IMR-90 (cell line): ENCODE results near the gene TRIO. TPM values are rescaled to one million over a fixed set of nuclear protein-coding genes. Genes with fewer than 3 reads are reported as not detected.
A peak's percentile ranks its signal among the peaks of the same experiment; 100 is the strongest.

ENCODE experiments used
- ATAC-seq: fragments of 200-7000 bp; cut with Tn5 transposase; 2 replicates; pipeline ENCODE4 v1.9.1; 2020; ENCODE audit warnings: low read depth, mild to moderate bottlenecking, moderate library complexity
- BruUV-seq: library from RNA; stranded (reverse); fragments of 400-500 nt; replicated peaks from 2 replicates; lab custom pipeline; 2021; lab: Mats Ljungman, UMichigan
- CTCF ChIA-PET: fragments of 300-600 bp; formaldehyde crosslinking; extraction: SDS; loops from one replicate; lab custom pipeline; 2021; ENCODE audit warnings: antibody characterized with exemption; lab: Yijun Ruan, JAX
- POLR2A ChIA-PET: fragments of 300-600 bp; sonication (Branson Sonifier 250); formaldehyde crosslinking; loops from one replicate; lab custom pipeline; 2022; ENCODE audit warnings: antibody characterized with exemption; ENCODE audit not compliant: unreplicated experiment; lab: Charles Lee
- DNase-seq: peaks from one replicate; pipeline ENCODE4 v3.0.0; 2013
- H2AFZ ChIP-seq: replicated peaks from 2 replicates; pipeline ENCODE3; 2013; ENCODE audit warnings: low read length, mild to moderate bottlenecking; ENCODE audit not compliant: poor library complexity
- H2AK5ac ChIP-seq: 2 replicates; pipeline ENCODE4 v1.6.1; 2013; ENCODE audit warnings: low read depth, low read length, inconsistent platforms
- H2AK9ac ChIP-seq: replicated peaks from 2 replicates; pipeline ENCODE3; 2013; ENCODE audit warnings: mild to moderate bottlenecking, low read depth, low read length, moderate library complexity; ENCODE audit not compliant: poor library complexity
- H2BK120ac ChIP-seq: 2 replicates; pipeline ENCODE4 v1.6.1; 2013; ENCODE audit warnings: low read depth, low read length, inconsistent platforms
- H2BK15ac ChIP-seq: 3 replicates; pipeline ENCODE4 v1.6.1; 2013; ENCODE audit warnings: low read depth, low read length, inconsistent platforms
- H2BK20ac ChIP-seq: 2 replicates; pipeline ENCODE4 v1.6.1; 2013; ENCODE audit warnings: low read depth, mild to moderate bottlenecking, inconsistent platforms, low read length, moderate library complexity
- H2BK5ac ChIP-seq: 2 replicates; pipeline ENCODE4 v1.6.1; 2013; ENCODE audit warnings: mild to moderate bottlenecking, low read depth, low read length, inconsistent platforms; ENCODE audit not compliant: poor library complexity, severe bottlenecking
- H3K14ac ChIP-seq: replicated peaks from 2 replicates; pipeline ENCODE4 v1.6.1; 2013; ENCODE audit warnings: low read depth, low read length, inconsistent platforms
- H3K18ac ChIP-seq: 2 replicates; pipeline ENCODE4 v1.6.1; 2013; ENCODE audit warnings: low read depth, low read length, control low read depth
- H3K23ac ChIP-seq: 2 replicates; pipeline ENCODE4 v1.6.1; 2013; ENCODE audit warnings: low read depth, low read length, inconsistent platforms
- H3K27ac ChIP-seq: 2 replicates; pipeline ENCODE4 v1.5.1; 2013; ENCODE audit warnings: mild to moderate bottlenecking, control low read depth, low read length; ENCODE audit not compliant: insufficient read depth
- H3K27me3 ChIP-seq: 2 replicates; pipeline ENCODE4 v1.6.1; 2013; ENCODE audit warnings: low read length; ENCODE audit not compliant: control insufficient read depth, insufficient read depth
- H3K36me3 ChIP-seq: 2 replicates; pipeline ENCODE4 v1.6.1; 2013; ENCODE audit warnings: low read length, mixed read lengths; ENCODE audit not compliant: control insufficient read depth, insufficient read depth
- H3K4ac ChIP-seq: 2 replicates; pipeline ENCODE4 v1.6.1; 2013; ENCODE audit warnings: low read depth, low read length, inconsistent platforms
- H3K4me1 ChIP-seq: 2 replicates; pipeline ENCODE4 v1.6.1; 2013; ENCODE audit warnings: low read length, mixed read lengths; ENCODE audit not compliant: control insufficient read depth, insufficient read depth
- H3K4me2 ChIP-seq: 2 replicates; pipeline ENCODE4 v1.6.1; 2013; ENCODE audit warnings: low read depth, mild to moderate bottlenecking, control low read depth, low read length, moderate library complexity
- H3K4me3 ChIP-seq: 2 replicates; pipeline ENCODE4 v1.5.1; 2013; ENCODE audit warnings: low read depth, mild to moderate bottlenecking, control low read depth, low read length, moderate library complexity; ENCODE audit not compliant: insufficient read depth
- H3K56ac ChIP-seq: 2 replicates; pipeline ENCODE4 v1.6.1; 2013; ENCODE audit warnings: low read length, inconsistent platforms; ENCODE audit not compliant: insufficient read depth; ENCODE audit errors: extremely low read depth
- H3K79me1 ChIP-seq, 2 experiments: 2 replicates each; pipeline ENCODE4 v1.6.1; 2013; ENCODE audit warnings: low read length in 2 of 2, inconsistent platforms in 1 of 2, low read depth in 1 of 2
- H3K9ac ChIP-seq: 2 replicates; pipeline ENCODE4 v1.6.1; 2013; ENCODE audit warnings: low read depth, low read length, control low read depth
- H3K9me1 ChIP-seq: 2 replicates; pipeline ENCODE4 v1.6.1; 2013; ENCODE audit warnings: low read length, inconsistent platforms; ENCODE audit not compliant: insufficient read depth
- H3K9me3 ChIP-seq: 2 replicates; pipeline ENCODE4 v1.6.1; 2013; ENCODE audit warnings: low read length; ENCODE audit not compliant: control insufficient read depth, insufficient read depth
- H4K20me1 ChIP-seq: 2 replicates; pipeline ENCODE4 v1.6.1; 2013; ENCODE audit warnings: low read length, inconsistent platforms; ENCODE audit not compliant: insufficient read depth
- H4K5ac ChIP-seq: 2 replicates; pipeline ENCODE4 v1.6.1; 2013; ENCODE audit warnings: mild to moderate bottlenecking, low read depth, low read length, control low read depth
- H4K8ac ChIP-seq, 2 experiments: 2 replicates each; pipeline ENCODE4 v1.6.1; 2013; ENCODE audit warnings: low read depth in 2 of 2, low read length in 2 of 2, control low read depth in 1 of 2, inconsistent platforms in 1 of 2
- H4K91ac ChIP-seq: 2 replicates; pipeline ENCODE4 v1.6.1; 2013; ENCODE audit warnings: low read depth, low read length, inconsistent platforms; ENCODE audit not compliant: insufficient read depth
- BHLHE40 ChIP-seq: fragments of 150-350 bp; IDR thresholded peaks from 2 replicates; pipeline ENCODE4 v1.6.1; 2016; ENCODE audit warnings: mild to moderate bottlenecking, low read depth, low read length
- CEBPB ChIP-seq: IDR thresholded peaks from 2 replicates; pipeline ENCODE4 v1.6.1; 2012; ENCODE audit warnings: low read depth, low read length, improper control_type of control experiment
- CHD1 ChIP-seq: IDR thresholded peaks from 2 replicates; pipeline ENCODE4 v1.6.1; 2012; ENCODE audit warnings: low read depth, low read length, improper control_type of control experiment
- CTCF ChIP-seq: conservative IDR thresholded peaks from 2 replicates; pipeline ENCODE4 v1.5.1; 2012; ENCODE audit warnings: mild to moderate bottlenecking, low read depth, low read length, improper control_type of control experiment
- ELK1 ChIP-seq: fragments of 150-350 bp; IDR thresholded peaks from 2 replicates; pipeline ENCODE4 v1.6.1; 2016; ENCODE audit warnings: low read depth, mild to moderate bottlenecking, low read length, moderate library complexity, borderline replicate concordance
- FOS ChIP-seq: fragments of 150-350 bp; IDR thresholded peaks from 2 replicates; pipeline ENCODE4 v1.6.1; 2016; ENCODE audit warnings: low read depth, low read length
- MAFK ChIP-seq: IDR thresholded peaks from 2 replicates; pipeline ENCODE4 v1.6.1; 2012; ENCODE audit warnings: low read depth, low read length, improper control_type of control experiment
- MAZ ChIP-seq: IDR thresholded peaks from 2 replicates; pipeline ENCODE4 v1.6.1; 2012; ENCODE audit warnings: low read depth, mild to moderate bottlenecking, low read length, improper control_type of control experiment, moderate library complexity, borderline replicate concordance
- MXI1 ChIP-seq: IDR thresholded peaks from 2 replicates; pipeline ENCODE4 v1.6.1; 2012; ENCODE audit warnings: low read depth, mild to moderate bottlenecking, low read length, moderate library complexity, borderline replicate concordance
- POLR2A ChIP-seq: IDR thresholded peaks from 2 replicates; pipeline ENCODE4 v1.6.1; 2012; ENCODE audit warnings: mild to moderate bottlenecking, low read depth, low read length
- RAD21 ChIP-seq: IDR thresholded peaks from 2 replicates; pipeline ENCODE4 v1.6.1; 2012; ENCODE audit warnings: low read length, improper control_type of control experiment
- RFX5 ChIP-seq: IDR thresholded peaks from 2 replicates; pipeline ENCODE4 v1.8.0; 2012; ENCODE audit warnings: low read depth, mild to moderate bottlenecking, low read length, moderate library complexity
- SMC3 ChIP-seq: fragments of 150-350 bp; IDR thresholded peaks from 2 replicates; pipeline ENCODE4 v1.6.1; 2016; ENCODE audit warnings: low read depth, mild to moderate bottlenecking, antibody characterized with exemption, low read length, moderate library complexity
- USF2 ChIP-seq: fragments of 150-350 bp; IDR thresholded peaks from 2 replicates; pipeline ENCODE4 v1.6.1; 2017; ENCODE audit warnings: mild to moderate bottlenecking, antibody characterized with exemption, low read length, low read depth
- WGBS, 2 experiments: methylation state at CpG; one replicate each; pipeline versions ENCODE4 v1.1.5 to v1.1.7; 2013; ENCODE audit warnings: missing lambda C conversion rate in 2 of 2; ENCODE audit not compliant: insufficient read length in 1 of 2; ENCODE audit errors: extremely low coverage in 2 of 2; 5-methylcytosine and 5-hydroxymethylcytosine counted together
- dilution Hi-C: fragments of 300-500 bp; cut with HindIII; formaldehyde crosslinking; loops from one replicate; pipeline ENCODE4 v1.14.3; 2018; ENCODE audit warnings: low sequenced_read_pairs; ENCODE audit not compliant: unreplicated experiment
- in situ Hi-C: fragments of 300-500 bp; cut with MboI; formaldehyde crosslinking; loops from 3 replicates; pipeline ENCODE4 v1.14.3; 2019; ENCODE audit warnings: low sequenced_read_pairs, inconsistent platforms, mixed read lengths
- intact Hi-C: fragments of 100-400 bp; cut with micrococcal nuclease; formaldehyde crosslinking; loops from 2 replicates; pipeline ENCODE4 v1.10.0; 2022
- polyA plus RNA-seq, 3 experiments: library from polyadenylated mRNA; depleted of rRNA; stranded (reverse); fragments of >200 nt; gene quantifications; 2 replicates each; pipeline ENCODE4 v1.2.3, GENCODE V29; 2012; ENCODE audit warnings: low replicate concordance in 1 of 3
- total RNA-seq: library from RNA; depleted of rRNA; stranded (reverse); fragments of >200 nt; gene quantifications from 2 replicates; pipeline ENCODE4 v1.2.3, GENCODE V29; 2012

TRIO gene
- total and polyA plus RNA-seq, 2 of the 4 experiments (the other 2 are of a cell fraction) = 206 to 522 TPM

GRCh38 chr5:14276380-14276779 lies 133.2 kb downstream of the TRIO start:
- TF ChIP-seq MXI1 = no peak
- no peak for TF ChIP-seq MAZ
- TF ChIP-seq BHLHE40 = no peak
- TF ChIP-seq CHD1 = no peak
- no peak for TF ChIP-seq CTCF
- no peak for TF ChIP-seq MAFK
- TF ChIP-seq USF2 = no peak
- TF ChIP-seq SMC3 = no peak
- no peak for TF ChIP-seq ELK1
- no peak for TF ChIP-seq FOS
- no peak for TF ChIP-seq RAD21
- TF ChIP-seq POLR2A = no peak
- TF ChIP-seq CEBPB = no peak
- no peak for TF ChIP-seq RFX5
- Histone ChIP-seq H3K14ac (peak overlapping the region; percentile 51), H3K9me1 (peaks cover 23% of the 10 kb centered on the region), H4K91ac (no peak overlapping the region), H3K18ac (no peak overlapping the region), H2AK9ac (no peak overlapping the region), H3K9ac (no peak overlapping the region), H3K79me1 (peaks cover 13 to 54% of the 10 kb centered on the region in 2 experiments), H4K8ac (no peak overlapping the region), H4K5ac (no peak overlapping the region), H3K4me3 (no peak overlapping the region), H3K4me1 (peaks cover 9% of the 10 kb centered on the region), H3K9me3 (no peaks in the 10 kb centered on the region), H2BK20ac (no peak overlapping the region), H3K27me3 (no peaks in the 10 kb centered on the region), H2BK120ac (no peak overlapping the region), H3K4me2 (no peak overlapping the region), H2AFZ (no peak overlapping the region), H3K4ac (no peak overlapping the region), H4K20me1 (peaks cover 68% of the 10 kb centered on the region), H2BK15ac (no peak overlapping the region), H3K56ac (no peak overlapping the region), H3K36me3 (peaks cover 34% of the 10 kb centered on the region), H2AK5ac (no peak overlapping the region), H3K23ac (peak overlapping the region; percentile 72; the same call in 1 of the 2 replicates), H3K27ac (no peak overlapping the region), H2BK5ac (peak overlapping the region; percentile 15)
- BruUV-seq = no TSS peak
- DNase-seq (no peak), ATAC-seq (no peak)
- dilution Hi-C loops = no loop called here
- intact Hi-C loops = no loop called here
- POLR2A ChIA-PET = interaction anchor here (1.2 kb wide), 1 partner anchor 128 kb away, joined by 3 read pairs; no protein-coding TSS in a partner anchor
- CTCF ChIA-PET = no interaction called here
- in situ Hi-C loops = no loop called here
- no CpG with 5 or more reads among the region's 9 CpGs for WGBS, 2 experiments
